ENCODE results near the gene C11orf87. TPM values are rescaled to one million over a fixed set of nuclear protein-coding genes. Genes with fewer than 3 reads are reported as not detected.

Gene C11orf87
- total RNA-seq, 2 donors from 2014 or later: not detected

GRCh38 chr11:109401545-109401944 lies 20.4 kb upstream of the C11orf87 start:
- 81% methylated on average over 3 of the region's 3 CpGs for WGBS
- no peak overlapping the region for H3K4me3 ChIP-seq
- TF ChIP-seq POLR2A (IDR thresholded peaks at IDR 0.05): no peak
- no peaks in the 10 kb centered on the region for H3K36me3 ChIP-seq
- no peaks in the 10 kb centered on the region for H3K9me3 ChIP-seq
- H3K4me1 ChIP-seq (replicated peaks): no peaks in the 10 kb centered on the region
- DNase-seq (ENCODE audit: low spot score): no peak
- intact Hi-C loops (cut with DNase I): no loop called here
- no peaks in the 10 kb centered on the region for H3K27me3 ChIP-seq (replicated peaks; ENCODE audit: insufficient read depth)
- H3K27ac ChIP-seq: no peak overlapping the region

GRCh38 chr11:109405671-109406070 lies 16.3 kb upstream of the C11orf87 start:
- intact Hi-C loops (cut with DNase I): no loop called here
- no peak overlapping the region for H3K4me3 ChIP-seq
- H3K4me1 ChIP-seq (replicated peaks): no peaks in the 10 kb centered on the region
- no peak for DNase-seq (ENCODE audit: low spot score)
- no peaks in the 10 kb centered on the region for H3K9me3 ChIP-seq
- H3K27me3 ChIP-seq (replicated peaks; ENCODE audit: insufficient read depth): no peaks in the 10 kb centered on the region
- no peak for TF ChIP-seq POLR2A (IDR thresholded peaks at IDR 0.05)
- no peak for TF ChIP-seq CTCF (IDR thresholded peaks at IDR 0.05)
- no peak for TF ChIP-seq POLR2AphosphoS5 (IDR thresholded peaks at IDR 0.05)
- H3K27ac ChIP-seq: no peak overlapping the region
- no peaks in the 10 kb centered on the region for H3K36me3 ChIP-seq

- no peaks in the 10 kb centered on the region for H3K36me3 ChIP-seq
- no peak overlapping the region for H3K27ac ChIP-seq
- H3K9me3 ChIP-seq: no peaks in the 10 kb centered on the region
- intact Hi-C loops (cut with DNase I): no loop called here
- no peaks in the 10 kb centered on the region for H3K4me1 ChIP-seq (replicated peaks)
- H3K4me3 ChIP-seq: no peak overlapping the region
- TF ChIP-seq CTCF (IDR thresholded peaks at IDR 0.05) (no peak), POLR2A (IDR thresholded peaks at IDR 0.05) (no peak), POLR2AphosphoS5 (IDR thresholded peaks at IDR 0.05) (no peak)
- WGBS: 60% methylated on average over 2 of the region's 2 CpGs
- DNase-seq (ENCODE audit: low spot score): no peak
- no peaks in the 10 kb centered on the region for H3K27me3 ChIP-seq (replicated peaks; ENCODE audit: insufficient read depth)
Measured at GRCh38 chr11:109416601-109417000, 5.4 kb upstream of the C11orf87 start.

GRCh38 chr11:109422870-109423465 lies 978 bp downstream of the C11orf87 start:
- DNase-seq (ENCODE audit: low spot score): no peak
- Histone ChIP-seq H3K27ac (no peak overlapping the region), H3K36me3 (no peaks in the 10 kb centered on the region), H3K4me3 (no peak overlapping the region), H3K4me1 (replicated peaks) (no peaks in the 10 kb centered on the region), H3K9me3 (no peaks in the 10 kb centered on the region), H3K27me3 (replicated peaks; ENCODE audit: insufficient read depth) (peaks cover 9% of the 10 kb centered on the region)
- intact Hi-C loops (cut with DNase I): no loop called here
- WGBS: under 1% methylated on average over 43 of the region's 43 CpGs
- TF ChIP-seq POLR2AphosphoS5 (IDR thresholded peaks at IDR 0.05) (no peak), POLR2A (IDR thresholded peaks at IDR 0.05) (no peak), CTCF (IDR thresholded peaks at IDR 0.05) (no peak)

GRCh38 chr11:109423466-109424190 lies 1.6 kb downstream of the C11orf87 start:
- Histone ChIP-seq H3K4me1 (replicated peaks) (no peaks in the 10 kb centered on the region), H3K9me3 (no peaks in the 10 kb centered on the region), H3K4me3 (no peak overlapping the region), H3K27ac (no peak overlapping the region), H3K36me3 (no peaks in the 10 kb centered on the region), H3K27me3 (replicated peaks; ENCODE audit: insufficient read depth) (peaks cover 9% of the 10 kb centered on the region)
- 21% methylated on average over 45 of the region's 45 CpGs for WGBS
- intact Hi-C loops (cut with DNase I): no loop called here
- no peak for DNase-seq (ENCODE audit: low spot score)
- TF ChIP-seq POLR2AphosphoS5 (IDR thresholded peaks at IDR 0.05): no peak
- TF ChIP-seq POLR2A (IDR thresholded peaks at IDR 0.05): no peak
- no peak for TF ChIP-seq CTCF (IDR thresholded peaks at IDR 0.05)
